Testis (tissue), 5 donors: ENCODE data around the gene ECM1. TPM values are rescaled to one million over a fixed set of nuclear protein-coding genes. Genes with fewer than 3 reads are reported as not detected.

Source experiments
- DNase-seq: peaks from one replicate; pipeline ENCODE4 v3.0.0-alpha.2; 2019
- H3K27ac ChIP-seq, 2 donors: fragments of 200-600 bp; sonication (generic); one replicate each; pipeline ENCODE4 v1.5.1; 2019
- H3K27me3 ChIP-seq: fragments of 200-600 bp; sonication (generic); one replicate; pipeline ENCODE4 v1.5.1; 2019
- H3K36me3 ChIP-seq: fragments of 200-600 bp; sonication (generic); one replicate; pipeline ENCODE4 v1.5.1; 2017; ENCODE audit warnings: low read depth; ENCODE audit errors: missing control alignments
- H3K4me1 ChIP-seq: fragments of 200-600 bp; sonication (generic); one replicate; pipeline ENCODE4 v1.5.1; 2019
- H3K4me3 ChIP-seq, 2 donors: fragments of 200-600 bp; sonication (generic); one replicate each; pipeline ENCODE4 v1.5.1; 2017 to 2019
- H3K9me3 ChIP-seq: fragments of 200-600 bp; sonication (generic); one replicate; pipeline ENCODE4 v1.5.1; 2017
- CTCF ChIP-seq, 3 experiments: fragments of 450-650 bp in 2 of 3; fragments of 200-600 bp in 1 of 3; sonication (generic) in 1 of 3; IDR thresholded peaks; one replicate each; pipeline ENCODE4 v1.5.1; 2016 to 2019; ENCODE audit warnings: antibody characterized with exemption in 3 of 3, mild to moderate bottlenecking in 2 of 3, moderate library complexity in 1 of 3
- POLR2A ChIP-seq: fragments of 450-650 bp; IDR thresholded peaks from one replicate; pipeline ENCODE4 v1.6.1; 2017; ENCODE audit warnings: antibody characterized with exemption, mild to moderate bottlenecking, moderate library complexity
- WGBS, 2 donors: methylation state at CpG; one replicate each; pipeline ENCODE4 v1.1.5; 2018; 5-methylcytosine and 5-hydroxymethylcytosine counted together
- intact Hi-C: fragments of 100-400 bp; cut with DNase I; formaldehyde crosslinking; loops from one replicate; pipeline ENCODE4 v1.15.1; 2023; ENCODE audit warnings: low total_unique reads
- long read RNA-seq, 2 donors: transcript quantifications; one replicate each; lab custom pipeline, GENCODE V29; 2026
- polyA plus RNA-seq: library from polyadenylated mRNA; stranded (reverse); fragments of 350-450 nt; fragmentation: Illumina TruSeq; extraction: RNeasy Lipid Tissue Mini Kit (QIAGEN cat#74804); gene quantifications from one replicate; pipeline ENCODE4 v1.2.3, GENCODE V29; 2014; ENCODE audit warnings: low read depth, low replicate concordance; ENCODE audit not compliant: insufficient read depth
- total RNA-seq, 2 donors: library from RNA; depleted of rRNA; stranded (reverse); fragments of >200 nt; gene quantifications; one replicate each; pipeline ENCODE4 v1.2.3, GENCODE V29; 2016

ECM1 gene
- total RNA-seq: 1 to 10 TPM; 4.6 to 5.0 TPM
- polyA plus RNA-seq: 16.9 TPM
- long read RNA-seq, donor 1, partial matches to known transcripts: 12 of 14 reads
- long read RNA-seq, donor 1, other reads (novel, unspliced or antisense): 0 of 14 reads
- long read RNA-seq, donor 2, partial matches to known transcripts: 0 of 1 reads
- long read RNA-seq, donor 2, other reads (novel, unspliced or antisense): 0 of 1 reads

- H3K27ac ChIP-seq: no peak within 1 kb of the TSS
- H3K27me3 ChIP-seq: no peaks in the 10 kb centered on the region
- no peaks in the 10 kb centered on the region for H3K9me3 ChIP-seq
- intact Hi-C loops: no loop called here
- DNase-seq: peak; percentile 26
- no peak within 1 kb of the TSS for H3K4me3 ChIP-seq
- H3K4me1 ChIP-seq: peaks cover 6% of the 10 kb centered on the region
- TF ChIP-seq CTCF (IDR thresholded peaks at IDR 0.05): no peak
- no peaks in the 10 kb centered on the region for H3K36me3 ChIP-seq
- 58 to 63% methylated on average over 6 to 7 of the region's 7 CpGs for WGBS, 2 donors
Observed at GRCh38 chr1:150507912-150508864, at the start of gene ECM1. Gene ECM1, plus strand, starts transcription at chr1:150508109. Its CDS starts 101 bp downstream, at chr1:150508210.

- TF ChIP-seq CTCF (IDR thresholded peaks at IDR 0.05) (peak; percentile 58 to 83 (median 81)), POLR2A (no peak)
- H3K4me3 ChIP-seq: no peak overlapping the region
- peak; percentile 57 for DNase-seq
- WGBS, 2 donors: 48 to 56% methylated on average over 4 of the region's 4 CpGs
- no peaks in the 10 kb centered on the region for H3K4me1 ChIP-seq
- intact Hi-C loops: loop anchor here (10.0 kb wide), 1 partner anchor 90 kb away; no protein-coding TSS in a partner anchor
- no peaks in the 10 kb centered on the region for H3K36me3 ChIP-seq
- H3K27ac ChIP-seq: no peak overlapping the region
- no peaks in the 10 kb centered on the region for H3K27me3 ChIP-seq
- no peaks in the 10 kb centered on the region for H3K9me3 ChIP-seq
Observed at GRCh38 chr1:150464422-150464826, 43.5 kb upstream of the ECM1 start.

- H3K27me3 ChIP-seq: no peaks in the 10 kb centered on the region
- no peaks in the 10 kb centered on the region for H3K36me3 ChIP-seq
- H3K4me3 ChIP-seq: no peak overlapping the region
- no peaks in the 10 kb centered on the region for H3K9me3 ChIP-seq
- DNase-seq: no peak
- peaks cover 5% of the 10 kb centered on the region for H3K4me1 ChIP-seq
- no peak overlapping the region for H3K27ac ChIP-seq
- intact Hi-C loops: loop anchor here (10.0 kb wide), 1 partner anchor 88 kb away; no protein-coding TSS in a partner anchor
- TF ChIP-seq CTCF (IDR thresholded peaks at IDR 0.05): no peak
- no peak for TF ChIP-seq POLR2A
Observed at GRCh38 chr1:150466964-150467363, 40.9 kb upstream of the ECM1 start.

GRCh38 chr1:150469291-150469690, 38.6 kb upstream of the ECM1 start:
- no peaks in the 10 kb centered on the region for H3K27me3 ChIP-seq
- H3K27ac ChIP-seq: no peak overlapping the region
- H3K4me1 ChIP-seq: peaks cover 19% of the 10 kb centered on the region
- TF ChIP-seq POLR2A (no peak), CTCF (IDR thresholded peaks at IDR 0.05) (no peak)
- intact Hi-C loops: loop anchor here (10.0 kb wide), 1 partner anchor 86 kb away; no protein-coding TSS in a partner anchor
- no peaks in the 10 kb centered on the region for H3K36me3 ChIP-seq
- DNase-seq: no peak
- no peak overlapping the region for H3K4me3 ChIP-seq
- 77 to 78% methylated on average over 1 of the region's 1 CpG for WGBS, 2 donors
- no peaks in the 10 kb centered on the region for H3K9me3 ChIP-seq
